ENCODE measurements around the gene CNOT1. TPM values are rescaled to one million over a fixed set of nuclear protein-coding genes. Genes with fewer than 3 reads are reported as not detected.

CNOT1 gene
- total RNA-seq, 1 experiment from 2014 or later, result 230 TPM

DNA sequence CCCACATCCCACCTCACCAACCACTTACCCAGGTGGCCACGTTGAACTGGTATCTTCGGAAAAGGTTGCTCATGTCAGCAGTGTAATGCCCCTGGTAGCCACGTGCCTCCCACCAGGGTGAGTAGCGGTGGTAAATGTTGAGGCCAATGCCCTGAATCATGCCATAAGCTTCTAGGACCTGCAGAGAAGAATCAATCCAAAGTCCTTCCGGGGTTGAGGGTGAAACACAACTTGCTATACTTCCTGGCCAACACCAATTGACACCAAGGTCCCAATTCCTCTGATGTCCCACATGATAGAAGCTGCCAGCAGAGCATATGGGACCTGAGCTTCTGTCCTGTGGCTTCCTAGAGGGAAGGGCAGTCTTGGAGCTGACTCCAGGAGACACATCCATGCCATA, 11.3 kb upstream of the CNOT1 start:
- Histone ChIP-seq H3K9ac (ENCODE audit: low read length) (no peak overlapping the region), H3K4me3 (replicated peaks in 1 of 2; ENCODE audit: low read depth in 1 of 2, low read length in 2 of 2) (no peak overlapping the region), H3K9me3 (ENCODE audit: control insufficient read depth in 1 of 2, insufficient read depth in 1 of 2, low read depth in 1 of 2, low read length in 2 of 2) (no peaks in the 10 kb centered on the region), H3K4me2 (ENCODE audit: low read length) (no peak overlapping the region), H3K4me1 (ENCODE audit: control insufficient read depth in 1 of 2, insufficient read depth in 2 of 2, low read length in 2 of 2) (peaks cover 8 to 20% of the 10 kb centered on the region in 2 experiments; a peak in 3 of 4 replicates), H3K36me3 (ENCODE audit: control insufficient read depth in 1 of 2, insufficient read depth in 2 of 2, low read length in 2 of 2) (no peaks in the 10 kb centered on the region), H3K27ac (ENCODE audit: low read depth, low read length) (no peak overlapping the region), H2AFZ (ENCODE audit: low read depth, low read length, poor library complexity, severe bottlenecking) (no peak overlapping the region), H3K9me2 (ENCODE audit: insufficient read depth) (no peaks in the 10 kb centered on the region), H4K20me1 (ENCODE audit: insufficient read depth) (no peaks in the 10 kb centered on the region), H3K27me3 (ENCODE audit: insufficient read depth, low read length) (no peaks in the 10 kb centered on the region), H3K79me2 (ENCODE audit: insufficient read depth, low read length) (no peaks in the 10 kb centered on the region)
- no TSS peak for BruUV-seq (replicated peaks)
- DNase-seq (ENCODE audit: low read depth, low spot score) (no peak), ATAC-seq (no peak)
- CTCF ChIA-PET, result no interaction called here
- RAD21 ChIA-PET (ENCODE audit: low non-redundant PET in 1 of 2, low total read pairs in 2 of 2, uncharacterized antibody in 2 of 2, unreplicated experiment in 2 of 2), result no interaction called here
- POLR2A ChIA-PET, result no interaction called here
- intact Hi-C loops (cut with micrococcal nuclease), result no loop called here
- TF ChIP-seq JUND (IDR thresholded peaks at IDR 0.05), result no peak
- no peak for TF ChIP-seq SIN3A (IDR thresholded peaks at IDR 0.05; ENCODE audit: low read depth)
- TF ChIP-seq POLR2AphosphoS5 (IDR thresholded peaks at IDR 0.05; ENCODE audit: low read depth, low read length), result no peak
- TF ChIP-seq, protein P1, sequence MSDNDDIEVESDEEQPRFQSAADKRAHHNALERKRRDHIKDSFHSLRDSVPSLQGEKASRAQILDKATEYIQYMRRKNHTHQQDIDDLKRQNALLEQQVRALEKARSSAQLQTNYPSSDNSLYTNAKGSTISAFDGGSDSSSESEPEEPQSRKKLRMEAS (IDR thresholded peaks at IDR 0.05), result no peak
- TF ChIP-seq POLR2A (IDR thresholded peaks at IDR 0.05; ENCODE audit: borderline replicate concordance, extremely low read depth, insufficient read depth, insufficient read length), result no peak
- no peak for TF ChIP-seq EZH2phosphoT487 (IDR thresholded peaks at IDR 0.05; ENCODE audit: borderline replicate concordance)
- TF ChIP-seq CBX3 (IDR thresholded peaks at IDR 0.05; ENCODE audit: low read depth), result no peak
- TF ChIP-seq, protein P2, sequence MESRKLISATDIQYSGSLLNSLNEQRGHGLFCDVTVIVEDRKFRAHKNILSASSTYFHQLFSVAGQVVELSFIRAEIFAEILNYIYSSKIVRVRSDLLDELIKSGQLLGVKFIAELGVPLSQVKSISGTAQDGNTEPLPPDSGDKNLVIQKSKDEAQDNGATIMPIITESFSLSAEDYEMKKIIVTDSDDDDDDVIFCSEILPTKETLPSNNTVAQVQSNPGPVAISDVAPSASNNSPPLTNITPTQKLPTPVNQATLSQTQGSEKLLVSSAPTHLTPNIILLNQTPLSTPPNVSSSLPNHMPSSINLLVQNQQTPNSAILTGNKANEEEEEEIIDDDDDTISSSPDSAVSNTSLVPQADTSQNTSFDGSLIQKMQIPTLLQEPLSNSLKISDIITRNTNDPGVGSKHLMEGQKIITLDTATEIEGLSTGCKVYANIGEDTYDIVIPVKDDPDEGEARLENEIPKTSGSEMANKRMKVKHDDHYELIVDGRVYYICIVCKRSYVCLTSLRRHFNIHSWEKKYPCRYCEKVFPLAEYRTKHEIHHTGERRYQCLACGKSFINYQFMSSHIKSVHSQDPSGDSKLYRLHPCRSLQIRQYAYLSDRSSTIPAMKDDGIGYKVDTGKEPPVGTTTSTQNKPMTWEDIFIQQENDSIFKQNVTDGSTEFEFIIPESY (IDR thresholded peaks at IDR 0.05; ENCODE audit: extremely low read depth, insufficient replicate concordance, low read length), result no peak
- no peak for TF ChIP-seq EGR1 (IDR thresholded peaks at IDR 0.05; ENCODE audit: low read depth)
- no peak for TF ChIP-seq SP1 (IDR thresholded peaks at IDR 0.05; ENCODE audit: low read depth)
- TF ChIP-seq ZNF274 (IDR thresholded peaks at IDR 0.05; ENCODE audit: low read depth, low read length), result no peak
- no peak for TF ChIP-seq EZH2 (IDR thresholded peaks at IDR 0.05)
- TF ChIP-seq, protein P3, sequence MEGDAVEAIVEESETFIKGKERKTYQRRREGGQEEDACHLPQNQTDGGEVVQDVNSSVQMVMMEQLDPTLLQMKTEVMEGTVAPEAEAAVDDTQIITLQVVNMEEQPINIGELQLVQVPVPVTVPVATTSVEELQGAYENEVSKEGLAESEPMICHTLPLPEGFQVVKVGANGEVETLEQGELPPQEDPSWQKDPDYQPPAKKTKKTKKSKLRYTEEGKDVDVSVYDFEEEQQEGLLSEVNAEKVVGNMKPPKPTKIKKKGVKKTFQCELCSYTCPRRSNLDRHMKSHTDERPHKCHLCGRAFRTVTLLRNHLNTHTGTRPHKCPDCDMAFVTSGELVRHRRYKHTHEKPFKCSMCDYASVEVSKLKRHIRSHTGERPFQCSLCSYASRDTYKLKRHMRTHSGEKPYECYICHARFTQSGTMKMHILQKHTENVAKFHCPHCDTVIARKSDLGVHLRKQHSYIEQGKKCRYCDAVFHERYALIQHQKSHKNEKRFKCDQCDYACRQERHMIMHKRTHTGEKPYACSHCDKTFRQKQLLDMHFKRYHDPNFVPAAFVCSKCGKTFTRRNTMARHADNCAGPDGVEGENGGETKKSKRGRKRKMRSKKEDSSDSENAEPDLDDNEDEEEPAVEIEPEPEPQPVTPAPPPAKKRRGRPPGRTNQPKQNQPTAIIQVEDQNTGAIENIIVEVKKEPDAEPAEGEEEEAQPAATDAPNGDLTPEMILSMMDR (IDR thresholded peaks at IDR 0.05 in 2 of 3, conservative IDR thresholded peaks at IDR 0.05 in 1 of 3; ENCODE audit: borderline replicate concordance in 1 of 3, insufficient read depth in 1 of 3, low read depth in 2 of 3, low read length in 2 of 3), result no peak
- no peak for TF ChIP-seq SRF (IDR thresholded peaks at IDR 0.05; ENCODE audit: low read depth)
- TF ChIP-seq, protein P4, sequence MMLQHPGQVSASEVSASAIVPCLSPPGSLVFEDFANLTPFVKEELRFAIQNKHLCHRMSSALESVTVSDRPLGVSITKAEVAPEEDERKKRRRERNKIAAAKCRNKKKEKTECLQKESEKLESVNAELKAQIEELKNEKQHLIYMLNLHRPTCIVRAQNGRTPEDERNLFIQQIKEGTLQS (IDR thresholded peaks at IDR 0.05), result no peak
- no peak for TF ChIP-seq ELF1 (IDR thresholded peaks at IDR 0.05; ENCODE audit: borderline replicate concordance, low read depth)

Data from HCT116 (cell line).